Mucosa of rectum (tissue), 2 donors: ENCODE data around the gene CRYBA1.
"Not testable (repeated sequence)": the region's sequence is repeated elsewhere in the genome, so short reads cannot be mapped to it uniquely, and the experiment has no call there.

Experiments used
- H3K27ac ChIP-seq, 2 donors: one replicate each; pipeline ENCODE4 v1.7.0; 2013; ENCODE audit warnings: inconsistent platforms in 2 of 2, low read depth in 2 of 2, low read length in 2 of 2
- H3K27me3 ChIP-seq, 2 donors: one replicate each; pipeline ENCODE4 v1.7.0; 2013; ENCODE audit warnings: low read length in 2 of 2; ENCODE audit not compliant: control insufficient read depth in 2 of 2, insufficient read depth in 2 of 2
- H3K36me3 ChIP-seq, 2 donors: one replicate each; pipeline ENCODE4 v1.7.0; 2013; ENCODE audit warnings: low read length in 2 of 2; ENCODE audit not compliant: control insufficient read depth in 2 of 2, insufficient read depth in 2 of 2
- H3K4me1 ChIP-seq, 2 donors: one replicate each; pipeline ENCODE4 v1.7.0; 2013; ENCODE audit warnings: low read length in 2 of 2, mild to moderate bottlenecking in 1 of 2; ENCODE audit not compliant: control insufficient read depth in 2 of 2, insufficient read depth in 2 of 2
- H3K4me3 ChIP-seq, 2 donors: one replicate each; pipeline ENCODE4 v1.7.0; 2013; ENCODE audit warnings: low read length in 2 of 2
- H3K9ac ChIP-seq, 2 donors: one replicate each; pipeline ENCODE4 v1.7.0; 2013; ENCODE audit warnings: low read length in 2 of 2, low read depth in 1 of 2, mild to moderate bottlenecking in 1 of 2
- H3K9me3 ChIP-seq, 2 donors: one replicate each; pipeline ENCODE4 v1.7.0; 2013; ENCODE audit warnings: low read length in 2 of 2; ENCODE audit not compliant: control insufficient read depth in 2 of 2
- donor health status: healthy.
- donor health status: Normal muscosa, but diverticular disease.

The CRYBA1 gene, protein sequence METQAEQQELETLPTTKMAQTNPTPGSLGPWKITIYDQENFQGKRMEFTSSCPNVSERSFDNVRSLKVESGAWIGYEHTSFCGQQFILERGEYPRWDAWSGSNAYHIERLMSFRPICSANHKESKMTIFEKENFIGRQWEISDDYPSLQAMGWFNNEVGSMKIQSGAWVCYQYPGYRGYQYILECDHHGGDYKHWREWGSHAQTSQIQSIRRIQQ

DNA sequence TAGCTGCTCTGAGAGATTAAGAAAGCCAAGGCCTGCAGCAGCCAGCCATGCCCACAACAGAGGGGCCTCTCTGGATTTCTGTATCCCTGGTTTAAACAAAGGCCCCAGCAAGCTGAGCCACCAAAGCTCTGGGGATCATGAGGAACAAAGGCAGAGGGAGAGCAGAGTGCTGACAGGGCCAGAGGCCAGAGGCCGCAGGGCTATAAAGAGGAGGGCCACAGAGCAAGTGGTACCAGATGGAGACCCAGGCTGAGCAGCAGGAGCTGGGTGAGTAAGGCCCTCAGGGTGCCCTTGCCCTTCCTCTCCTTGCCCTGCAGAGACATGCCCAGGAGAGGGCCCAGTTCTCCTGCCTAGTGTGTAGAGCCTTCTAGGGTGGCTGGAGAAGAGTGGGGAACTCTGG lies at the start of gene CRYBA1:
Gene CRYBA1 (plus strand): TSS at position 232 of the 400 bp plus-strand sequence. CDS start 5 bp downstream, at position 237.
- H3K27ac ChIP-seq, result no peak within 1 kb of the TSS
- no peaks in the 10 kb centered on the region for H3K27me3 ChIP-seq
- H3K36me3 ChIP-seq, result no peaks in the 10 kb centered on the region
- H3K9ac ChIP-seq, result no peak within 1 kb of the TSS
- H3K4me3 ChIP-seq, result no peak within 1 kb of the TSS
- no peaks in the 10 kb centered on the region for H3K4me1 ChIP-seq
- no peaks in the 10 kb centered on the region for H3K9me3 ChIP-seq

DNA sequence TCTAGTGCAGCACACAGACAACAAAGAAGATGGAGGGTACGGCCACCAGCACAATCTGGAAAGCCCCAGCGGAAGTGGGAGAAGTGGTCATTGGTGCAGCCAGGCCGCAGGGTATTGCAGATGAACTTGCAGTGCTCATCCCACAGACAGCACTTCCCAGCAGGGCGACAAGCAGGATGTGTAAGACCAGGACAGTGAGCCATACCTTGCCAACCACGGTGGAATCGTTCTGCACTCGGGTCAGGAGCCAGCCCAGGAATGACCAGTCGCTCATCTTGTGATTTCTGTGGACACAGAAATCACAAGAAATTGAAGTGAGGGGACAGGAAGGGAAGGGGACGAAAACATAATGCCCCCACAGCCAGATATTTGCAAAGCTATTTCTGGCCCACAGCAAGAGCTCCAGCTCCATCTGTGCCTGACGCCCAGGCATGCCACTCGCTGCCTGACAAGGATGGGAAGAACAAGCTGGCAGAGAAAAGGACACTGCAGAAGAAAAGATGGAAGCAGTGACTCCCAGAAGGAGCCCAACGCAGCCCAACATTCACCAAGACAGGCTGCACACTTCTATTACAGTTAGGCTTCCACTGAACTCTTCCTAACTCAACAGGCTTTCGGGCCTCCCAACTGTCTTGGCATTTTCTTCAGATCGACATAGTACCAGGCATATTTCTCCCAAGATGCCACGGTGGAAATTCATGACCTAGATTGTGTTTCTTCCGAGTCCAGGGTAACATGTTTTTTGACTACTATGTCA lies 49.0 kb upstream of the CRYBA1 start:
- Histone ChIP-seq H3K27me3 (no peaks in the 10 kb centered on the region), H3K36me3 (no peaks in the 10 kb centered on the region), H3K9ac (no peak overlapping the region), H3K4me1 (no peaks in the 10 kb centered on the region), H3K4me3 (no peak overlapping the region), H3K27ac (no peak overlapping the region), H3K9me3 (no peaks in the 10 kb centered on the region)

DNA sequence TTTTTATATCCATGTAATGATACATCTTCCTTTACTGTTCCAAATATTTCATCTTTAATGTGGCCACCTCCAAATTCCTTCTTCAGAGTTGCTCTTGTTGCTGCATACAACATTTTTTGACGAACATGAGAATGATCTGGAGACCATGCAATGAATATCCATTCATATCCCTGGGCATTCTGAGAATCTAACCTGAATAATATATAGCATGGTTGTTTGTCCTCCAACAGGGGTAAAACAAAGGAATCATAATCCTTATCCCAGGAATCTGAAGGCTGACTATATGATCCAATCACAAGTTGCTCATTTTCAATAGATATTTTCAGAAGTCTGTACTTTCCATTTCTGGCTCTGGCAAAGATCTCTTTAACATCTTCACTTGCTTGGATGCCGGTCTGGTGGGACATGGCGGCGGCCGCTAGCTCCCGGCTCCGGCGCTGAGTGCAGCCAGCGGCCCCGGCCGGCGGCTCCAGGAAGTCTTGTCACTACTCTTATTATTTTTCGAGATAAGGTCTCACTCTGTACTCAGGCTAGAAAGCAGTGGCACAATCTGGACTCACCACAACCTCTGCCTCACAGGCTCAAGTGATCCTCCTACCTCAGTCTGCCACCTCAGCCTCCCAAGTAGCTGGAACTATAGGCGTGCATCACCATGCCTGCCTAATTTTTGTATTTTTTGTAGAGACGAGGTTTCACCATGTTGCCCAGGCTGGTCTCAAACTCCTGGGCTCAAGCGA lies 42.4 kb upstream of the CRYBA1 start:
- H3K27me3 ChIP-seq, H3K4me1 ChIP-seq, H3K9me3 ChIP-seq, H3K36me3 ChIP-seq, H3K9ac ChIP-seq, H3K4me3 ChIP-seq, H3K27ac ChIP-seq: not testable (repeated sequence)

DNA sequence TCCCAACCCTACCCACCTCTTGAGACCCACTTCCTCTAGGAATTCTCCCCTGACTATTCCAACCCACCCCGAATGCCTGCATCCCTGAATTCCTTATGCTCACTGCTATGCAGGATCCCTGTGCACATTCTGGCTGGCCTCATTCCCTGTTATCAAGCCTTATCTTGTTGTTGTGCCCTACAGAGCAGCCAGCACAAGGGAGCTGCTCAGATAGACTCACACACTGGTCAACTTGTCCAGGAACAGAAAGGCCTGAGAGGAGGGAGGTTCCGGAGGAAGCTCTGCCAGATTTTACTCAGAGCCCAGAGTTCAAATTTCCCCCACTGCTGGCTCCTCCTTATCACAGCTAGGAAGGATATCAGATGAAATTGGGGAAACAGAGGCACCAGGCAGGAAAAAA lies 41.6 kb upstream of the CRYBA1 start:
- Histone ChIP-seq H3K9me3 (no peaks in the 10 kb centered on the region), H3K27ac (no peak overlapping the region), H3K4me1 (no peaks in the 10 kb centered on the region)

DNA sequence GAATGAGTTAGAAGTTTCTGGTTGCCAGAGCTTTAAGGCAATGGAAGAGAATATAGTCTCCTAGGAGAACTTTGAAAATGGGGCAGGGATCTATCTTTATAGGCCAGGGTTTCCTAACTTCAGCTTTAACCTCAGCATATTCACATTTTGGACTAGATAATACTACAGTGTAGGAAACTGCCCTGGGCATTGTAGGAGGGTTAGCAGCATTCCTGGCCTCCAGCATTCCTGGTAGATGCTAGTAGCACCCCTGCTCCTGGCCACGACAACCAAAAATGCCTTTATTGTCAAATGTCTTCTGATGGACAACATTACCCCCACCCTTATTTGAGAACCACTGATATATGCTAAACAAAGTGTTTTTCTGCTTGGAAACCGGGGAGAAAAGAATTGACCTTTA lies 38.7 kb upstream of the CRYBA1 start:
- H3K27me3 ChIP-seq, result no peaks in the 10 kb centered on the region
- no peak overlapping the region for H3K4me3 ChIP-seq
- no peak overlapping the region for H3K27ac ChIP-seq
- no peak overlapping the region for H3K9ac ChIP-seq
- H3K36me3 ChIP-seq, result no peaks in the 10 kb centered on the region
- H3K9me3 ChIP-seq, result no peaks in the 10 kb centered on the region
- no peaks in the 10 kb centered on the region for H3K4me1 ChIP-seq

More for the DNA sequence above, 41.6 kb upstream of the CRYBA1 start:
- H3K4me3 ChIP-seq, result no peak overlapping the region
- no peaks in the 10 kb centered on the region for H3K27me3 ChIP-seq
- H3K36me3 ChIP-seq, result no peaks in the 10 kb centered on the region
- no peak overlapping the region for H3K9ac ChIP-seq

DNA sequence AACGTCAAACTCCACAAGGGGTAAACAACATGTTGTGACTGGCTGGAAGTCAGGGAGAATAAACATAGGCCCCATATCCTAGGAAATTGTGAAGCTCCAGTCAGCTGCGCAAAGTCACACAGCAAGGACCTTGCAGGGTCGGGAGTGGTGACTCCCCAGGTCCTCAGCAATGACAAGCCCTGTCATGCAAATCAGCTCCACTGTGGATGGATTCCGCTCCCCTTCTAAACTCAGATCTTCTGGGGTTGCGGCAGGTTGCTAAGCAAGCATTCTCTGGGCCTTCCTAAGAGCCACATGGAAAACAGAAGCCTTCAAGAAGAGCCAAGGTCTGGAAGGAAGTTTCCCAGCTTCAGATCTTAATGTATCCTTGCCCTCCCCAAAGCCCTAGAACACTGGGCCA lies 37.6 kb upstream of the CRYBA1 start:
- Histone ChIP-seq H3K9me3 (no peaks in the 10 kb centered on the region), H3K4me3 (no peak overlapping the region), H3K27me3 (no peaks in the 10 kb centered on the region), H3K27ac (no peak overlapping the region), H3K9ac (no peak overlapping the region), H3K36me3 (no peaks in the 10 kb centered on the region), H3K4me1 (no peaks in the 10 kb centered on the region)

DNA sequence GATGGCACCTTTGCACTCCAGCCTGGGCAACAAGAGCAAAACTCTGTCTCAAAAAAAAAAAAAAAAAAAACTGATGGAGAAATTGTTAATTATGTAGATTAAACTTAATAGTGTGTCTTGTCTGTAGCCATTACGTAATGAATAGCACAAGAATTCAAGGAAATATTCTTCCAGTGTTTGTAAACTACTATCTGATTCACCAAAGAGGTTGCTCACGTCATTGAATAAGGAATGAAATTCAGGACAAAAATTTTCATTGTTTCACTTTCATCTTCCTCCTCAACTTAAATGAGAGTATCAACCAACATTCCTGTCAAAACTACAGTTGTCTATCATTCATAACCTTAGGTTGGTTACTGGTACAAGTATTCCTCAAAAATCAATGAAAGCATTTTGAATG lies 35.8 kb upstream of the CRYBA1 start:
- H3K9me3 ChIP-seq, result no peaks in the 10 kb centered on the region
- H3K9ac ChIP-seq, result no peak overlapping the region
- no peaks in the 10 kb centered on the region for H3K27me3 ChIP-seq
- no peak overlapping the region for H3K27ac ChIP-seq
- no peaks in the 10 kb centered on the region for H3K36me3 ChIP-seq
- H3K4me3 ChIP-seq, result no peak overlapping the region
- H3K4me1 ChIP-seq, result no peaks in the 10 kb centered on the region

DNA sequence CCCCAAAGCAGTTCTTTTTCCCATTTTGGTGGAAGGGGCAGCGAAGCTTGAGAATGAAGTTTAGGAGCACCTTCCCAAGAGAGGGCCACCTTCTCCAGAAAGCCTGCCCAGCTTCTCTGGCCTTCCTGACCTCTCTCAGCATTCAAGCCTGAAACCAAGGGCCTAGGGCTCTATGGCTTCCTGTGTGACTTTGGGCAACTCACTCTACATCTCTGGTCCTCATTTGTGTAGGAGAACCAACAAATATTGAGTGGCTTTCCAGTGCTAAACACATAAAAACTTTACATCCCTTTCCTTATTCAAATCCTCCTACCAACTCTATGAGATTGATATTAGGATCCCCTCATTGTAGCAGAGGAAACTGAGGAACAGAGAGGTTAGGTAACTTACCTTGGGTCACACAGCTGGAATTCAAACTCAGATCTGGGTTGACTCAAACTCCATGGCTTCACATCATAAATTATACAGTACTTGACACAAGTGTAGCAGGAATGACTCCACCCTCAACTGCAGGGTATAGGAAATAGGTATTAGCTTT lies 34.5 kb upstream of the CRYBA1 start:
- no peak overlapping the region for H3K4me3 ChIP-seq
- H3K36me3 ChIP-seq, result no peaks in the 10 kb centered on the region
- no peak overlapping the region for H3K27ac ChIP-seq
- no peaks in the 10 kb centered on the region for H3K27me3 ChIP-seq
- H3K9ac ChIP-seq, result no peak overlapping the region
- H3K4me1 ChIP-seq, result no peaks in the 10 kb centered on the region
- no peaks in the 10 kb centered on the region for H3K9me3 ChIP-seq

DNA sequence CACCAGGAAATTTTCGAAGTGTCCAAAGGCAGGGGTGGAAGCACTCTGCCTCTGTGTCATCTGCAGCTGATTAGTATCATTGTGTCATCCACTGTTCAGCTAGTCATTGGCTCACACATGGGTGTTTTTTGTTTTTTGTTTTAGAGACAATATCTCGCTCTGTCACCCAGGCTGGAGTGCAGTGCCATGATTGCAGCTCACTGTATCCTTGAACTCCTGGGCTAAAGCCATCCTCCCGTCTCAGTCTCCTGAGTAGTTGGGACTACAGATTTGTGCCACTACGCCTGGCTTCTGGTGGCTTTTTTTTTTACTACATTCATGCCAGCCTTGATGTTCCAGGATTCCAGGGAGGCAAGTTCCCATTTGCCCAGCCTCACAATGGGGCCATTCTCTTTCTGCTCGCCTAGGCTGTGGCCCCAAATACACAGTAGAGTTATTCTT lies 34.0 kb upstream of the CRYBA1 start:
- Histone ChIP-seq H3K4me3 (no peak overlapping the region), H3K36me3 (no peaks in the 10 kb centered on the region), H3K27ac (no peak overlapping the region), H3K27me3 (no peaks in the 10 kb centered on the region), H3K9ac (no peak overlapping the region), H3K4me1 (no peaks in the 10 kb centered on the region), H3K9me3 (no peaks in the 10 kb centered on the region)
